Measurements from ENCODE around the gene JAML. TPM values are rescaled to one million over a fixed set of nuclear protein-coding genes. Genes with fewer than 3 reads are reported as not detected.

Gene JAML
- polyA plus RNA-seq, 1 donor from 2014 or later = 0.28 TPM

DNA sequence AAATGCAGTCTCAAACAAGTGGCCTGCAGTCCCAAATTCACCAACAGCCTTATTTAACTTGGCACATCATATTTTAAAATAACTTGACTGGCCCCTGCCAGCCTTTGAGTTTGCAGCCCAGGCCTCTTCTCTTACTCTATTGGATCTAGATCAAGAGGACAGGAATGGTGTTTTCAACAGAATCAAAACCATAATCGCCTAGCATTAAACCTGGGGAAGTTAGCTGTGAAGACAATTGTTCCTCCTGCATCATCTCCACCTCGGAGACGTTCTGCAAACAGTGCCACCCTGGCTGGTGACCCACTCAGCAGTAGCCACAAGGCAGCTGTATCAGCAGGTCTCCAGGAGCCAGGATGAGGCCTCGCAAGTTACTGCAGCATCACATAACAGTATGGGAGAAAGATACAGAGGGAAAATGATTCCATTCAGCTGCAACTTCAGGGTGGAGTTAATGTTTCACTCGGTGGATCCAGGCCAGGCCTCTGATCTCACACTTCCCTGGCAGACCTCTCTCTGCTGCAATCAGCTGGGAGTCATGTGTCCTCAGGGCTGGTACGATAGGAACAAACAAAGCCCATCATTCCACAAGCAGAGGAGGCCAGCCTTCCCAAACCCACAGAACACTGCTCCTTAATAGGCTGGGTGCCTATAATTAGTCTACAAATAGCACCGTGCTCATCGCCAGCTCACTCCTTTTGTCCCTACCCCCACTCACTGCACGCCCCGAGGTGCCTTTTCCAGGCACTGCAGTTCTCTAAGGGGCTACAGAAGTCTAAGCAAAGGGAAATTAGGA, 29.8 kb downstream of the JAML start:
- Histone ChIP-seq H3K36me3 (ENCODE audit: insufficient read depth, low read length) (no peaks in the 10 kb centered on the region), H3K27ac (ENCODE audit: low read length) (no peak overlapping the region), H4K20me1 (ENCODE audit: insufficient read depth) (no peaks in the 10 kb centered on the region), H3K27me3 (ENCODE audit: insufficient read depth, low read depth, low read length) (no peaks in the 10 kb centered on the region), H3K9me2 (ENCODE audit: insufficient read depth, low read length) (no peaks in the 10 kb centered on the region), H2AFZ (ENCODE audit: low read depth, low read length) (no peak overlapping the region), H3K79me2 (replicated peaks; ENCODE audit: insufficient read depth, low read length) (no peaks in the 10 kb centered on the region), H3K9ac (ENCODE audit: low read length) (no peak overlapping the region), H3K4me3 (ENCODE audit: low read length) (no peak overlapping the region), H3F3A (ENCODE audit: insufficient read depth, low read length, poor library complexity, severe bottlenecking) (no peaks in the 10 kb centered on the region), H3K9me3 (ENCODE audit: low read length) (no peaks in the 10 kb centered on the region), H3K4me2 (ENCODE audit: low read length) (no peak overlapping the region)
- TF ChIP-seq, protein P1, sequence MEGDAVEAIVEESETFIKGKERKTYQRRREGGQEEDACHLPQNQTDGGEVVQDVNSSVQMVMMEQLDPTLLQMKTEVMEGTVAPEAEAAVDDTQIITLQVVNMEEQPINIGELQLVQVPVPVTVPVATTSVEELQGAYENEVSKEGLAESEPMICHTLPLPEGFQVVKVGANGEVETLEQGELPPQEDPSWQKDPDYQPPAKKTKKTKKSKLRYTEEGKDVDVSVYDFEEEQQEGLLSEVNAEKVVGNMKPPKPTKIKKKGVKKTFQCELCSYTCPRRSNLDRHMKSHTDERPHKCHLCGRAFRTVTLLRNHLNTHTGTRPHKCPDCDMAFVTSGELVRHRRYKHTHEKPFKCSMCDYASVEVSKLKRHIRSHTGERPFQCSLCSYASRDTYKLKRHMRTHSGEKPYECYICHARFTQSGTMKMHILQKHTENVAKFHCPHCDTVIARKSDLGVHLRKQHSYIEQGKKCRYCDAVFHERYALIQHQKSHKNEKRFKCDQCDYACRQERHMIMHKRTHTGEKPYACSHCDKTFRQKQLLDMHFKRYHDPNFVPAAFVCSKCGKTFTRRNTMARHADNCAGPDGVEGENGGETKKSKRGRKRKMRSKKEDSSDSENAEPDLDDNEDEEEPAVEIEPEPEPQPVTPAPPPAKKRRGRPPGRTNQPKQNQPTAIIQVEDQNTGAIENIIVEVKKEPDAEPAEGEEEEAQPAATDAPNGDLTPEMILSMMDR (IDR thresholded peaks at IDR 0.05; ENCODE audit: poor library complexity, severe bottlenecking) = no peak
- TF ChIP-seq MXI1 (conservative IDR thresholded peaks at IDR 0.05; ENCODE audit: poor library complexity, severe bottlenecking) = no peak
- TF ChIP-seq EZH2 (IDR thresholded peaks at IDR 0.05; ENCODE audit: borderline replicate concordance, insufficient read depth, low read length, poor library complexity, severe bottlenecking) = no peak
- no peak for TF ChIP-seq RAD21 (conservative IDR thresholded peaks at IDR 0.05)
- TF ChIP-seq TAF1 (IDR thresholded peaks at IDR 0.05; ENCODE audit: low read depth) = no peak
- TF ChIP-seq EP300 (conservative IDR thresholded peaks at IDR 0.05; ENCODE audit: poor library complexity, severe bottlenecking) = no peak
- TF ChIP-seq POLR2AphosphoS5 (IDR thresholded peaks at IDR 0.05) = no peak
- TF ChIP-seq, protein P2, sequence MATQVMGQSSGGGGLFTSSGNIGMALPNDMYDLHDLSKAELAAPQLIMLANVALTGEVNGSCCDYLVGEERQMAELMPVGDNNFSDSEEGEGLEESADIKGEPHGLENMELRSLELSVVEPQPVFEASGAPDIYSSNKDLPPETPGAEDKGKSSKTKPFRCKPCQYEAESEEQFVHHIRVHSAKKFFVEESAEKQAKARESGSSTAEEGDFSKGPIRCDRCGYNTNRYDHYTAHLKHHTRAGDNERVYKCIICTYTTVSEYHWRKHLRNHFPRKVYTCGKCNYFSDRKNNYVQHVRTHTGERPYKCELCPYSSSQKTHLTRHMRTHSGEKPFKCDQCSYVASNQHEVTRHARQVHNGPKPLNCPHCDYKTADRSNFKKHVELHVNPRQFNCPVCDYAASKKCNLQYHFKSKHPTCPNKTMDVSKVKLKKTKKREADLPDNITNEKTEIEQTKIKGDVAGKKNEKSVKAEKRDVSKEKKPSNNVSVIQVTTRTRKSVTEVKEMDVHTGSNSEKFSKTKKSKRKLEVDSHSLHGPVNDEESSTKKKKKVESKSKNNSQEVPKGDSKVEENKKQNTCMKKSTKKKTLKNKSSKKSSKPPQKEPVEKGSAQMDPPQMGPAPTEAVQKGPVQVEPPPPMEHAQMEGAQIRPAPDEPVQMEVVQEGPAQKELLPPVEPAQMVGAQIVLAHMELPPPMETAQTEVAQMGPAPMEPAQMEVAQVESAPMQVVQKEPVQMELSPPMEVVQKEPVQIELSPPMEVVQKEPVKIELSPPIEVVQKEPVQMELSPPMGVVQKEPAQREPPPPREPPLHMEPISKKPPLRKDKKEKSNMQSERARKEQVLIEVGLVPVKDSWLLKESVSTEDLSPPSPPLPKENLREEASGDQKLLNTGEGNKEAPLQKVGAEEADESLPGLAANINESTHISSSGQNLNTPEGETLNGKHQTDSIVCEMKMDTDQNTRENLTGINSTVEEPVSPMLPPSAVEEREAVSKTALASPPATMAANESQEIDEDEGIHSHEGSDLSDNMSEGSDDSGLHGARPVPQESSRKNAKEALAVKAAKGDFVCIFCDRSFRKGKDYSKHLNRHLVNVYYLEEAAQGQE (IDR thresholded peaks at IDR 0.05; ENCODE audit: borderline replicate concordance) = no peak
- no peak for TF ChIP-seq SMC3 (conservative IDR thresholded peaks at IDR 0.05; ENCODE audit: poor library complexity)

DNA sequence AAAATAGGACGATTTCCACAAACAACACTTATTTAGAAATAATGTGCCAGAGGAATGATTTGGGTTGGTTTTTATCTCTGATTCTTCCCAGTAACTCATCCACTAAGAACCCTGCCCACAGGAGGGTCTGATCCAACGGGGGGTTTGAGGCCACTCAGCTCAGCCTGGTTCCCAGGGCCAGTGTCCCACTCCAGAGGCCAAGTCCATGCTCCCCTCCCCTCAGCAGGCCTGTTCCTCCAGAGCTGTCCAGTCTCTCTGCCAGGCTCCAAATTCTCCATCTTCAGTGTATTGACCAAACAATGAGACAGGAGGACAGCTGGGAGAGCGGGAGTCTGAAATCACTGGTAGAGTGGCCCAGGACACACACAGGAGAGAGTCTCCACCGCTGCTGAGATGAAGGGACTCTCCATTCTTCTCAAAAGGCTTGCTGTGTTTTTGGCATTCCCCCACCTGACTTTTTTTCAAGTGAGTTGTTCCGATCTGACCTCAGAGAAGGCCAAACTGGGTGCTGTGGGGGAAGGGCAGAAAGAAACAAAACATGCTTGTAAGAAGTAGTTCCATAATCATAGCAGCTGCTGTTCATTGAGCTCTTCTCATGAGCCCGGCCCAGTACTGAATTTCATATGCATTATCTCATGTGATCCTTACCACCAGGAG, 30.8 kb downstream of the JAML start:
- H3F3A ChIP-seq (ENCODE audit: insufficient read depth, low read length, poor library complexity, severe bottlenecking) = no peaks in the 10 kb centered on the region
- no peaks in the 10 kb centered on the region for H3K79me2 ChIP-seq (replicated peaks; ENCODE audit: insufficient read depth, low read length)
- TF ChIP-seq RAD21 (conservative IDR thresholded peaks at IDR 0.05) (no peak), SMC3 (conservative IDR thresholded peaks at IDR 0.05; ENCODE audit: poor library complexity) (no peak), MXI1 (conservative IDR thresholded peaks at IDR 0.05; ENCODE audit: poor library complexity, severe bottlenecking) (no peak), EZH2 (IDR thresholded peaks at IDR 0.05; ENCODE audit: borderline replicate concordance, insufficient read depth, low read length, poor library complexity, severe bottlenecking) (no peak), EP300 (conservative IDR thresholded peaks at IDR 0.05; ENCODE audit: poor library complexity, severe bottlenecking) (no peak), POLR2AphosphoS5 (IDR thresholded peaks at IDR 0.05) (no peak), TAF1 (IDR thresholded peaks at IDR 0.05; ENCODE audit: low read depth) (no peak)
- TF ChIP-seq, protein P1 (IDR thresholded peaks at IDR 0.05; ENCODE audit: poor library complexity, severe bottlenecking) = no peak
- TF ChIP-seq, protein P2 (IDR thresholded peaks at IDR 0.05; ENCODE audit: borderline replicate concordance) = no peak
- H3K4me3 ChIP-seq (ENCODE audit: low read length) = no peak overlapping the region
- H3K36me3 ChIP-seq (ENCODE audit: insufficient read depth, low read length) = no peaks in the 10 kb centered on the region
- H3K9me3 ChIP-seq (ENCODE audit: low read length) = no peaks in the 10 kb centered on the region
- no peak overlapping the region for H2AFZ ChIP-seq (ENCODE audit: low read depth, low read length)
- no peaks in the 10 kb centered on the region for H3K9me2 ChIP-seq (ENCODE audit: insufficient read depth, low read length)
- H3K9ac ChIP-seq (ENCODE audit: low read length) = no peak overlapping the region
- no peaks in the 10 kb centered on the region for H3K27me3 ChIP-seq (ENCODE audit: insufficient read depth, low read depth, low read length)
- no peak overlapping the region for H3K27ac ChIP-seq (ENCODE audit: low read length)
- H3K4me2 ChIP-seq (ENCODE audit: low read length) = no peak overlapping the region
- no peaks in the 10 kb centered on the region for H4K20me1 ChIP-seq (ENCODE audit: insufficient read depth)

Data from neural cell (in vitro differentiated cells).